PFSK-1 (cell line): Measurements from ENCODE around the gene ERBIN.

Source experiments
- FOXP2 ChIP-seq: optimal IDR thresholded peaks from 2 replicates; pipeline ENCODE3; 2011; ENCODE audit warnings: borderline replicate concordance, control low read depth, inconsistent platforms; ENCODE audit not compliant: insufficient read depth; ENCODE audit errors: extremely low read length, extremely low read depth
- POLR2AphosphoS5 ChIP-seq: IDR thresholded peaks from 2 replicates; pipeline ENCODE4 v1.6.1; 2012; ENCODE audit warnings: low read depth, mild to moderate bottlenecking, control low read depth, low read length, moderate library complexity
- REST ChIP-seq, 2 experiments: IDR thresholded peaks; 2 replicates each; pipeline versions ENCODE4 v1.6.1 to v1.8.0; 2011 to 2012; ENCODE audit warnings: low read depth in 2 of 2, low read length in 2 of 2, control low read depth in 1 of 2, inconsistent platforms in 1 of 2, mild to moderate bottlenecking in 1 of 2, moderate library complexity in 1 of 2; ENCODE audit not compliant: insufficient read depth in 1 of 2
- SIN3A ChIP-seq: IDR thresholded peaks from 2 replicates; pipeline ENCODE4 v1.6.1; 2012; ENCODE audit warnings: mild to moderate bottlenecking, low read length, moderate library complexity, borderline replicate concordance; ENCODE audit not compliant: insufficient read depth
- TAF1 ChIP-seq: IDR thresholded peaks from 2 replicates; pipeline ENCODE4 v1.6.1; 2012; ENCODE audit warnings: low read length, control low read depth, borderline replicate concordance; ENCODE audit not compliant: insufficient read depth

- TF ChIP-seq TAF1 (no peak), REST (IDR thresholded peaks at IDR 0.05; ENCODE audit: insufficient read depth in 1 of 2, low read depth in 2 of 2, low read length in 2 of 2) (no peak), SIN3A (no peak), POLR2AphosphoS5 (no peak), FOXP2 (no peak)
These were observed 25.9 kb downstream of the ERBIN start for GRCh38 chr5:65952259-65952658.
